ENCODE results near the gene NUTM2E.
"Not testable (repeated sequence)": the region's sequence is repeated elsewhere in the genome, so short reads cannot be mapped to it uniquely, and the experiment has no call there.

The NUTM2E gene, protein sequence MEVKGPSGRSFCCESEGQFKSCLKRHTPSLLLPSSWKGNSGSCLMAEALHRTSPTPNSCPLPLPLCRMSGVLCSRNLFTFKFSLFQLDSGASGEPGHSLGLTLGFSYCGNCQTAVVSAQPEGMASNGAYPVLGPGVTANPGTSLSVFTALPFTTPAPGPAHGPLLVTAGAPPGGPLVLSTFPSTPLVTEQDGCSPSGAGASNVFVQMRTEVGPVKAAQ (N-terminal part only)

GRCh38 chr10:79826496-79827215, at the start of gene NUTM2E:
Gene NUTM2E (plus strand): TSS chr10:79826739. CDS start chr10:79841741, 15,002 bp downstream.
- DNase-seq, result peak in 35 of 56 donors; percentile 24 to 89 (median 81)

GRCh38 chr10:79777997-79778396, 48.5 kb upstream of the NUTM2E start:
- not testable (repeated sequence) for DNase-seq

DNA sequence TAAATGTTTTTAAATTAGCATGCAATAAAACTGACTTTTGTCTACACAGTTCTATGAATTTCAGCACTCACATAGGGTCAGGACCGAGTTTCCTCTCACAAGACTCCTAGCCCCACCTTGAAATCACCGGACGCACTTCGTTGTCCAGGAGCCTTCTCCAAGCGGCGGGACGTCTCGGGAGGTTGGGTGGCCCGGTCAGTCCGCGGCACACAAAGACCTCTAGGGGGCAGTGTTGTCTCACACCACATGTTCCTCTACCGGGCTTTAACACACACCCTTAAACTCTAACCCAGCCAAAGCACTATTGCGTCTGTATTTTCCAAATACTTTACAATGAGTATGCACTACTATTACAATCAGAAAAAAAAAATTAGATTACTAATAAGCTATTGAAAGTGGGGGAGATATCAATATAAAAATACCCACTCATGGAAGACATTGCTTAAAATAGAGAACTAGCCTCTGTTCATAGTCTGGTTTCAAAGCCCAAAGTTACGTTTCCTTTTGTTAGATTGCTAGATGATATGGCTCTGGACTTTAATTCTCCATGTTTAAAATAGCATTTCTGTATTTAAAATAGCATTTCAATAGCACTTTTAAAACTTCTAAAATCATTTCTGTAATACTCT, 47.1 kb upstream of the NUTM2E start:
- DNase-seq, result peak in 45 of 56 donors; percentile 0 to 75 (median 29)

DNA sequence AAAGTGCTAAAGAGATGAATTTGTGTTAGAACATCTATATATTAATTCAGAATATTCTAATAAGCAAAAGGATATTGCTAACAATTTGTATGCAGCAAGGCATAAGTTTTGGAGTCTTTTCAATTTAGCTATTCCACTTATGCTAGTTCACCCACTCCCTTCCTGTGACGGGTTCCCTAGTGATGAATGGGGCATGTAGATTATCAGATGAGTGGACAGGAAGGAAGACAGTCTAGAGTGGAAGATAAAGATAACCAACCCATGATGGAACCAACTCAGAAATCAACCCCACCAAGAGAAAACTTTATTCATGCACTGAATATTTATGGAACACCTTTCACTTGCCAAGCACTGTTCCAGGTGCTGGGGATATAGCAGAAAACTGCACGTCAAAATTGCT, 46.5 kb upstream of the NUTM2E start:
- not testable (repeated sequence) for DNase-seq

DNA sequence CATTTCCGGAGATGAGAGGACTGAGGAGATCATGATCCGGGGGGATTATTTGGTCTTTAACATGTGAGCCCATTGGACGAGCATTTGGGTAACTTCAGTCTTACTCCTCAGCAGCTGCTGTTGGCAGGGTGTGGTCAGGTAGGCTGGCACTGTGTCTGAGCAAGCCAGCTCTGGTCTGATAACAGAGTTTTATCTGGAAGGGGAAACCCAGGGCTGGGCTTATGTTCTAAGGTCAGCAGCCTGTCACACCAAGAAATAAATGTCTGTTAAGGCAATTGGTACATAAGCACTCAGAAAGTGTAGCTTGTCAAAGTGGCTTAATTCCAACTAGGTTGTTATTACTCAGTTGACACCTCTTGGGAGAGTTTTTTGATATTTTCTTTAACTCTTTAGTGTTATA, 45.0 kb upstream of the NUTM2E start:
- not testable (repeated sequence) for DNase-seq

GRCh38 chr10:79787455-79787952, 39.0 kb upstream of the NUTM2E start:
- DNase-seq, result not testable (repeated sequence)

GRCh38 chr10:79789351-79789750, 37.2 kb upstream of the NUTM2E start:
- DNase-seq, result not testable (repeated sequence)

DNA sequence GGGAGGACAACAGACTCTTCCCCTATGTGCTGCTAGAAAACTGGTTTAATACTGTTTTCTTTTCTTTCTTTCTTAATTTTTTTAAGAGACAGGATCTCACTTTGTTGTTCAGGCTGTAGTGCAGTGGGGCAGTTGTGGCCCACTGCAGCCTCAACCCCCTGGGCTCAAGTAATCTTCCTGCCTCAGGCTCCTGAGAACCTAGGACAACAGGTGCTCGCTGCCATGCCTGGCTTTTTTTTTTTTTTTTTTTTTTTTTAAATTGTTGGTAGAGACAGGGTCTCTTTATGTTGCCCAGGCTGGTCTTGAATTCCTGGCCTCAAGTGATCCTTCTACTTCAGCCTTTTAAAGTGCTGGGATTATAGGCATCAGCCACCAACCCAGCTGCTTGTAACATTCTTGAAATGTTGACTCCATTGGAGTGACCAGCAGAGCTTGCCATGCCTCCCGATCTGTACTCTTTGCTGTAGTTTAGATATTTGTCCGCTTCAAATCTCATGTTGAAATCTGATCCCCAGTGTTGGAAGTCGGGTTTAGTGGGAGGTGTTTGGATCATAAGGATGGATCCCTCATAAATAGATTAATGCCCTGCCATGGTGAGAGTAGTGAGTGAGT, 34.5 kb upstream of the NUTM2E start:
- not testable (repeated sequence) for DNase-seq

GRCh38 chr10:79799337-79799736, 27.2 kb upstream of the NUTM2E start:
- not testable (repeated sequence) for DNase-seq

GRCh38 chr10:79805857-79806256, 20.7 kb upstream of the NUTM2E start:
- DNase-seq, result not testable (repeated sequence)

DNA sequence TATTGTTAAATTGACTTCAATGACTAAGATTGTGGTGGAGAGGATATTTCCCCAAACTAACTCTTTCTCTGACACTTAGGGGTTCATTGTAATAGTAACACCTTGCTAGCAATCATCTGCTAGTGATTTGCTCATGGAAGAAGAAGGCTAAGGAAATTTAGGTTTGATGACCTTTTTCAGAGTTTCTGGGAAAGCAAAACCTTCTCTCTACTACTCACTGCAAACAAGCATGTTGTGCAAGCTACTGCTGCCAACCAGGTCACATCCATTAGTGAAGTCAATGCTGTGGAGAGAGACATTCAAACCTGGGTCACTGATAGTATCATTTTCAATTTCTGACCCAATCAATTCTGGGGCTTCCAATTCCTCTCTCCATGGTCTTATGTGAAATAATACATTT, 14.6 kb upstream of the NUTM2E start:
- DNase-seq, result not testable (repeated sequence)

DNA sequence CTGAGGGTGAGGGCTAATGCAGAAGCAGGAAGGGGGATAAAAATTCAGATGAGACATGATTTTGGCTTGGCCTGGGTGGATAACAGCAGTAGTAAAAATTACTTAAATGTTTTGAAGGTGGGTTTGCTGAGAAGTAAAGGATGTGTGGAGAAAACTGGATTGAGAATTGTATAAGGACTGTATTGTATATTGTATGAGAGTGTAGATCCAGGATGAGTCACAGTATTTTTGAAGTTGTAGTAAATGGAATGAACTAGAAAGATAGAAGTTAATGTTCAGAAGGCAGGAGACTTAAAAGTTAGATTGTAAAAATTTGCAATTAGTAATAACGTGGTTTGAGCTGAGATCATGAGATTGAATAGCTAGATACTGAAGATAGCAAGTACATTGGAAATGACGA, 10.2 kb upstream of the NUTM2E start:
- DNase-seq, result not testable (repeated sequence)

DNA sequence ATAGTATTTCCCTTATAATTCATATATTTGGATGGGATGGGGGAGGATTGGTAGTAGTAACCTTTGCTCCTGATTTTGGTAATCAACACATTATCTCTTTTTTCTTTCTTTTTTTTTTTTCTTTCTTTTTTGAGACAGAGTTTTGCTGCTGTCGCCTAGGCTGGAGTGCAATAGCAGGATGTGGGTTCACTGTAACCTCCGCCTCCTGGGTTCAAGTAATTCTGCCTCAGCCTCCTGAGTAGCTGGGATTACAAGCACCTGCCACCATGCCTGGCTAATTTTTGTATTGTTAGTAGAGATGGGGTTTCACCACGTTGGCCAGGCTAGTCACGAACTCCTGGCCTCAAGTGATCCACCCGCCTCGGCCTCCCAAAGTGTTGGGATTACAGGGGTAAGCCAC, 3.2 kb upstream of the NUTM2E start:
- not testable (repeated sequence) for DNase-seq

DNA sequence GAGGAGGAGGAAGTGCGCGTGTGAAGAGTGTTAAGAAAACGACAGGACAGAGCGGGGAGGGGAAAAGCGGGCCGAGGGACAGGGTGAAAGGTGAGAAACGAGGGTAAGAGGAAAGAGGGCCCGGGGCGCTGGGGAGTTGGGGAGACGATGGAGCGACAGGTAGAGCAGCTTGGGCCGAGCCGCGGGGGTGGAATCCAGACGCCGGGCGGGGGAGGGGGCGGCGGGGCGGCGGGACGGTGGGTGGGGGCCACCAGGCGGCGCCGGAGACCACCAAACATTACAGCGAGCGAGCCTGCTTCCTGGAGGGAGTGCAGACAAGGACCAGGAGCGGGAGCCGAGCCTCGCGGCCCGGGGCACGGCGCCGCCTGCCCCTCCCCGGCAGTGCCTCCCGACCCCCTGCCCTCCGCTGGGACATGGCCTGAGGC, 940 bp upstream of the NUTM2E start:
- peak in 1 of 56 donors; percentile 15 for DNase-seq

- DNase-seq, result not testable (repeated sequence)
Observed at GRCh38 chr10:79826131-79826495, 426 bp upstream of the NUTM2E start.

DNA sequence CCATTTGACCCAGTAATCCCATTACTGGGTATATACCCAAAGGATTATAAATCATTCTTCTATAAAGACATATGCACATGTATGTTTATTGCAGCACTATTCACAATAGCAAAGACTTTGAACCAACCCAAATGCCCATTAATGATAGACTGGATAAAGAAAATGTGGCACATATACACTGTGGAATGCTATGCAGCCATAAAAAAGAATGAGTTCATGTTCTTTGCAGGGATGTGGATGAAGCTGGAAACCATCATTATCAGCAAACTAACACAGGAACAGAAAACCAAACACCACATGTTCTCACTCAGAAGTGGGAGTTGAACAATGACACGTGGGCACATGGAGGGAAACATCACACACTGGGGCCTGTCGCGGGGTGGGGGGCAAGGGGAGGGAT, 7.3 kb downstream of the NUTM2E start:
- DNase-seq, result not testable (repeated sequence)

DNA sequence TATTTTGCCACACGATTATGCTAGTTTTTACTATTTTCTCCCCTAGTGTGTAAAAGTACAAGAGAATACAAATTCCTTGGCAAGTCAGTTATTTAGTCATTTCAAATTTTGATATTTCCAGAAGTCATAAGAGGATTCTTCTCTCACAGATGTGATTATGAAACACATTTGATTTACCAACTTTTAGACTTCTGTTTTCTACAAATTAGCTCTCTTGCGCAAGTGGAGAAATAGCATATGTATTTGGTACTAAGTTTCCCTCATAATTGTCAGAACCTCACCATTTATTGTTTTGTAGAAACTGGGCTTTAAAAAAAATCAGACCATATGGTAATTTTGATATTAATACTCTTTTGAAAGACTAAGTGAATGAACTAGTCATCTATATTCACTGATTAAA, 9.4 kb downstream of the NUTM2E start:
- not testable (repeated sequence) for DNase-seq

GRCh38 chr10:79836891-79837290, 10.4 kb downstream of the NUTM2E start:
- peak in 5 of 56 donors; percentile 4 to 30 (median 15) for DNase-seq

GRCh38 chr10:79838441-79838840, 11.9 kb downstream of the NUTM2E start:
- DNase-seq, result not testable (repeated sequence)

DNA sequence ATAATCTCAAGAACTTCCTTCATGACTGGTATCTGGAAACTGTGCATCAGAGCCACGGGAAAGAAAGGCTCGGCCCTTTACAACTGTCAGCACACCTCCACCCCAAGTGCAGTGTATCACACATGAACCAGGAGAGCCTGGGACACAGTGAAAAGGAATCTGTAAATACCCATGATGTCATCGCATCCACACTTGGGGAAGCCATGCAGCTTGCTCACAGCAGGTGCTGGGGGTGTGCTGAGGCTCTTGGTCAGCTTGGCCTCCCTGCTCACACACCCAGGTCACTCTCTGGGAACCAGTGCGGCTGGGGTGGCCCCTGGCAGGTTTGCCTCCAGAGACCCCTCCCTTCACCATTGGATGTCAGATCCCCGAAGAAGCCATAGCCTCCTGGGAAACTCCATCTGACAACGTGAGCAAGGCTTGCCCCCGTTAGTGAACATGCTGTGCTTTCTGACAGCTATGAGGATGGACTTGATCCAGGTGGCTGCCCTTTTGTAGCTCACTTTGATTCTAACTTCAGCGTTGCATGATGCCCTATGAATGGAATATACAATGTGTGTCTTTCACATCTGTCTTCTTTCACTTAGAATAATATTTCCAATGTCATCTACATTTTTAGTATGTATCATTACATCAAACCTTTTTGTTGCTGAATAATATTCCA, 26.8 kb downstream of the NUTM2E start:
- not testable (repeated sequence) for DNase-seq

DNA sequence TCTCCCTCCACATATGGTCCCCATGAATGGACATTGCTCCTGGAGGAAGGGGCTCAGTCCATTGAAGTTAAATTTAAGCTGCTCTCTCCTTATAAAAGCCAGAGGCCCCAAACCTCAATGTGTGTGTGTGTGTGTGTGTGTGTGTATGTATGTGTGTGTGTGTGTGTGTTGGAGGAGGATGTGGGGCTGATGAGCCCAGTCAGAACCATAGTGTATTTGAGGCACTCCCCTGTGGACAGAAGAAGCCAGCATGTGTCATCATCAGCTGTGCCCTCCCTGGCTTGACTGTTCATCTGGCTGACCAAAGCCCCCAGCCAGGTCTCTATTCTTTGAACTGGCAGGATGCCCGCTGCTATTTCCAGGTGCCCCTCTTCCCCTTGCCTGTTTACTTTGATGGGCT, 35.7 kb downstream of the NUTM2E start:
- DNase-seq, result not testable (repeated sequence)
